Measurements from ENCODE around the gene DNAJC22.

- TF ChIP-seq CTCF (IDR thresholded peaks at IDR 0.05; ENCODE audit: insufficient read depth, low read length, poor library complexity, severe bottlenecking): no peak
- TF ChIP-seq EZH2phosphoT487 (conservative IDR thresholded peaks at IDR 0.05; ENCODE audit: low read length): no peak
These were observed 1.4 kb upstream of the DNAJC22 start for GRCh38 chr12:49345051-49345824.
